HG02642 (cell line): ENCODE data around the gene C6orf132.

Experiments used
- ATAC-seq: cut with Tn5 transposase; IDR thresholded peaks from one replicate; pipeline ENCODE4 v1.9.1; 2021; ENCODE audit warnings: mild to moderate bottlenecking; ENCODE audit not compliant: unreplicated experiment, poor library complexity

C6orf132 gene

DNA sequence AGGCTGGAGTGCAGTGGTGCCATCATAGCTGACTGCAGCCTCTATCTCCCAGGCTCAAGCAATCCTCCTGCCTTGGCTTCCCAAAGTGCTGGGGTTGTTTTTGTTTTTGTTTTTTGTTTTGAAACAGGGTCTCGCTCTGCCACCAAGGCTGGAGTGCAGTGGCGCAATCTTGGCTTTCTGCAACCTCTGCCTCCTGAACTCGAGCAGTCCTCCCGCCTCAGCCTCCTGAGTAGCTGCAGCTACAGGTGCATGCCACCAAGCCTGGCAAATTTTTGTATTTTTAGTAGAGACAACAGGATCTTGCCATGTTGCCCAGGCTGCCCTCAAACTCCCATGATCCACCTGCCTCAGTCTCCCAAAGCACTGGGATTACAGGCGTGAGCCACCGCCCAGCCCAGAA, 4.2 kb downstream of the C6orf132 start:
- ATAC-seq = no peak

DNA sequence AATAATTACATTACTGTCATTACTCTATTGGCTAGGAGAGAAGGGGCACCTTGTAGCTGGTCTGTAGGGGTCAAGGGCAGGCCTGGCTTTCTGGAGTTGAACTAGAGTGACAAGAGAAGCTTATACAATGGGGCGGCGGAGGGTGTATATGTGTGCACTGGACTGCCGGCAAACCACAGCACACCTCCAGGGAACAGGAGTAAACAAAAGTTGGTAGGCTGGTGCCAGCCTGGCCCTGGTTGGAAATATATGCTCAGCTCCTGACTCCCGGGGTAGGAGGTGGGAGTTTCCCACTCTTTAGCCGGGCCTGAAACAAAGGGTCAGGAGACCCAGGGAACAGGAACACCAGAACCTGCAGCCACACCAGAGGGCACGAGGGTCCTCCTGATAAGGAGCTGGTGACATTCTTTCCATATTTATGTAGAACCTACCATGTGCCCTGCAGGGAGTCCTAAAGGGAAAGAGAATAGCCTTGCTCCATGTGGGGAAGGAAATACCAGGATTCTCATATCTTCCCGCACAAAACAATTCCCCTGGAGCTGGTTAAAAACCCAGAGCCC, 5.1 kb downstream of the C6orf132 start:
- no peak for ATAC-seq

DNA sequence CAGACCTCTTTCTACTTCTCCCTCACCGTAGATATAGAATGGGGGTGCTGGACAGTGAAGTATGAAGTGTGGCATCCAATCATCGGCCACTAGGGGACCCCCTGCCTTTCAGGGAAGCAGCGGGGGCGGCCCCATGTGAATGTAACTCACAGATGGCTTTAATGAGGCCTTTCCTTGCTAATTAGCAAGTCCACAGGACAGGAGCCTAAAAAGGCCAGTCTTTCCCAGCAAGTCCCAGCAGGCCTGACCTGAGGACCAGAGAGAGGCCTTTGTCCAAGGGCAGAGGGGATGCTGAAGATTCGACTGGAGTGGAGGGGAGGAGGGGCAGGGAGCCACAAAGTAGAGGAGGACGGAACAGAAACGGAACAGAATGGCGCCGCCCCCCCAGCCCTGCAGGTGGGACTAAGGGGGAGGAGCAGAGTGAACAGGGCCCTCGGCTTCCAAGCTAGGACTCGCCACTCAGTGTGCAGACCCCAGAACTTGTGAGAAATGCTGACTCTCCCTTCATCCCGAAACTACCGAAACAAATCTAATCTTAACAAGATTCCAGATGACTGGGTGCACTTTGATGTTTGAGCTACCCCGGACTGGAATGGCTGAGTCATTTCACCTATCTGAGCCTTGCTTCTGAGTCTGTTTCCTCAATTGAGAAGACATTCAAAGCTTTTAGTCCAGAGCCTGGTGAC, 5.8 kb downstream of the C6orf132 start:
- no peak for ATAC-seq

DNA sequence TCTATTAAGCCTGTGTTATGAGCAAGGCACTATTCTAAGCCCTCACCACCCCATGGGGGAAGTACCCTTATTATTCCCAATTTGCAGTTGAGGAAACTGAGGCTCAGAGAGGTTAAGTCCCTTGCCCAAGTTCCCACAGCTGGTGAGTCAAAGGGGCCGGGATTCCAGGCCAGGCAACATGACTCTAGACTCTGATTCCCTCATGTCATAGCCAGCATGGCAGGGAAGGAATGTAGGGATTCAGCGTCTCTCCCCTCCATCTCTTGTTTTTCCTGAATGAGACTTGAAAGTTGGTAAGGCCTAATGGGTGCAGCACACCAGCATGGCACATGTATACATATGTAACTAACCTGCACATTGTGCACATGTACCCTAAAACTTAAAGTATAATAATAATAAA, 6.7 kb downstream of the C6orf132 start:
- no peak for ATAC-seq

DNA sequence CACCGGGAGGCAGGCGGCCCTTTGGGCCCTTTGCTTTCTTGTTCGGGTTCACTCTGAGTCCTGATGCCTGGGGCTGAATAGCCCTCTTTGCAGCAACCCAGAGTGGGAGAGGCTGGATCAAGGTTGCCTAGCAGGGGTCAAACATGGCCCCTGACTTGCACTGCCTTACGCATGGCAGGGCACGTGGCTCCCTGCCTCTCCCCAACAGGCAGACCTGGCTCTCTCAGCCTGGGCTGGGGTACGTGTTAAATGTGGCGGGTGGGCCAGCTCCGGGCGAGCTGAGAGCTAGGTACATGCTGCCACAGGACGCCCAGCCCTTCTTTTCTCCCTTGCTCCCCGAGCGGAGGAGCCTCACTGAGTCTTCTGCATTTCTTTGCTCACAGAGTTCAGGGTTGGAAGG, 7.3 kb downstream of the C6orf132 start:
- no peak for ATAC-seq

DNA sequence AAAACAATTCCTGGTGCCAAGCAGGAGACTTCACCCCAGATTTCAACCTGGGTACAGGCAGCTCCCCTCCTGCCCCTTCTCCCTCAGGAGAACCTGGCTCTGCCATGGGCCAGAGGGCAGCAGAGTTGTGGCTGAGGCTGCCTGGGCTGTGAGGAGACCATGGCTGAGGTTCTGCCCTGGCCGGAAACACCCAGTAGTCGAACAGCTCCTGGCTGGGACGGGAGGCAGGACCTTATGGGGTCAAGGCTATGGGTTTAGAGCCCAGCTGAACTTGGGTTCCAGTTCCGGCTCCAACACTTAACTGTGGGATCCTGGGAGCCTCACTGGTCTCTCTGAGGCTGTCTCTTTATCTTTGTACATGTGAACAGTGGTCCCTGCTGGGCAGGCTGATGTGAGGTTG, 8.5 kb downstream of the C6orf132 start:
- no peak for ATAC-seq

DNA sequence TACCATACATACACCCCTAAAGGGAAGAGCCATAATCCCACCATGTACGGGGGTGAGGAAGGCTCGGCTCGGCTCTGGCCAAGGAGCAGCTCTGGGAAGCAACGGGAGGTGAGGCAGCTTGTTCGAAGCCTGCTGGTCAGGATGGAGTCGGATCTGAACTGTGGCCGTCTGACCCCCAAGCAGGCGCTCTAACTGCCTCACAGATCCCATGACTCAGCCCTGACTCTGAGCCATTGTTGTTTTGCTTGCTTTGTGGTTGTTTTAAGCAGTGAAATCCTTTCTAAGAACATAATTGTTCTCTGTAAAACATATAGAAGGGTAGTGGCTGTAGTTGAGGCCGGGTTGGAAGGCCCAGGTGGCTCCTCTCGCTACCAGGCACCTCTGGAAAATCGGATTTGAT, 10.9 kb downstream of the C6orf132 start:
- ATAC-seq = no peak

DNA sequence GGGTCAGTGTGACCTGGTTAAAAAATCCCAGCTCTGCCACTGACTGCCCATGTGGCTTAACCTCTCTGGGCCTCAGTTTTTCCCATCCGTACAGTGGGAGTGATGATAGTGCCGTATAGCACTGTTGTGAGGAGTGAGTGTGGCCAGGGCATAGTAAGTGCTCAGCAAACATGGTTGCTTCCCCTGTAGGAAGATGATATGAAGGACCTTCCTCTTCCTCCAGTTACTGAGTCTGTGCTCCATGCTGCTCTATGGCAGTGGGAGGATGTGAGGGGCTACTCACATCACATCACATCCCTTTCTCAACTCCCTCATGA, 13.1 kb downstream of the C6orf132 start:
- no peak for ATAC-seq

DNA sequence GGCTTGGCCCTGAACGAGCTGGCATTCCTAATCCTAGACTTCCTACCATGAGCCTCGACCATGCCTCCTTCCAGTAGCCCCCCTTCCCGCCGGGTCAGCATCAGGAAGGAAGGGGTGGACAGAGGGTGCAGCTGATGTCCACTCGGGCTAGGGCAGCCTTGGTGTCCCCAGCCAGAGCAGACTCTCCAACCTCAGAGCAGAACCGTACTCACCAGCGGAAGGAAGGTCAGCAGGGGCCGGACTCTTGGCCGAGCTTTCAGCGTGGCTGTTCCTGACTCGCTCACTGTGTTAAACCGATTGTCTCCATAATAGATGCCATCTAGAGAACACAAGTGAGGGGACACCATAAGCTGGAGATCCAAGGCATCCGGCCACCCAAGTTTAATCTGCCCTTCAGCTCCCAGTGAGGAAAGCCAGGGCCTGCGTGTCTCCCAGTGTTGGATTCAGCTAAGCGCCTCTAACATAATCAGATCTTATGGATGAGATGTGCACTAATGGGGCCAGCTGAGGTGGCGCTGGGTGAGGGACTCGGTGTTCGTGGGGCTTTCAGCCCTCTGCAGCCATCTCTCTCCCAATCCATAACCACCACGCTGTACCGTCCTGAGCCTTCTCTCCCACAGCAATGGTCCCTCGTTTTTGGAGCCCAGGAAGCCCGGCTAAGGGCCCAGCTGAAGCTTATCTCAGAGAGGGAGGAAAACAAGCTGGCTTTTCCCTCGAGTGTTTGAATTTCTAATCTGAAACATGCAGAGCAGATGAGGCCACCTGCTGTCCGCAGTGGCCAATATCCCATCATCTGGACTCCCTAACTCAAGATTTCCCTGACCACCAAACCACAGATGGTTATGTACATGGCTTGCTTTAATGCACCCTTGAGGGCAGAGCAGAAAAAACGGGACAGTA, 13.7 kb downstream of the C6orf132 start:
- no peak for ATAC-seq

DNA sequence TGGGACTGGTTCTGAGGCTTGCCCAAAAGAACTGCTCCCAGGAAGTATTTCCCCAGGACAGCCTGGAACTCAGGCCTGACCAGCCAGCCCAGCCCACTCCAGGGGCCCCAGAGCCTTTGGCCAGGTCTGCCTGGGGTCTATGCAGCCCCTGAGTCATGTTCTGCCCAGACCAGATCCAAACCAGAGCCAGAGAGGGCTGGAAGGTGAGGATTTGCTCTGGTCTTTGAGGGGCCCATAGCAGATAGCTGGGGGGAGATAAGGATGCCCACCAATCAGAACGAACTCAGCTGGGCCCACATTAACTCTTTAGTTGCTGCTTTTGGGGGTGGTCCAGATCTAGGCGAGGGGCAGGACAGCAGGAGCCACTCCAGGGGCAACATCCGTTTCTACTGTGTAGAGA, 16.8 kb downstream of the C6orf132 start:
- no peak for ATAC-seq

DNA sequence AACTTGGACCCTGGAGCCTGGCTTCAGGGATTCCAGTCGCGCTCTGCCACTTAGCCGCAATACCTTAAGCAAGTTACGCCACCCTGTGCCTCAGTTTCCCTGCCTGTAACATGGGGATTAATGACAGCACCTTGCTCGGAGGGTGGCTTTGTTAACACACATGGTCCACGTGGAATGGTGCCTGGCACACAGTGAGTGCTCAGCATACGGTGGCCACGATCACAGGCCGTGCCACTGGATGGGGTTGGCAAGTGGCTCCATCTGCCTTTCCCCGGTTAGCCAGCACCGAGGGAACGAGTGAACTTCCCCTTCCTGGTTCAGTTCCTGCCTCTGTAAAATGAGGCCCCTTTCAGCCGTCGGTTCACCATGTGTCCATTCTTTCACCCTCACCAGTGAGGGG, 17.2 kb downstream of the C6orf132 start:
- no peak for ATAC-seq

DNA sequence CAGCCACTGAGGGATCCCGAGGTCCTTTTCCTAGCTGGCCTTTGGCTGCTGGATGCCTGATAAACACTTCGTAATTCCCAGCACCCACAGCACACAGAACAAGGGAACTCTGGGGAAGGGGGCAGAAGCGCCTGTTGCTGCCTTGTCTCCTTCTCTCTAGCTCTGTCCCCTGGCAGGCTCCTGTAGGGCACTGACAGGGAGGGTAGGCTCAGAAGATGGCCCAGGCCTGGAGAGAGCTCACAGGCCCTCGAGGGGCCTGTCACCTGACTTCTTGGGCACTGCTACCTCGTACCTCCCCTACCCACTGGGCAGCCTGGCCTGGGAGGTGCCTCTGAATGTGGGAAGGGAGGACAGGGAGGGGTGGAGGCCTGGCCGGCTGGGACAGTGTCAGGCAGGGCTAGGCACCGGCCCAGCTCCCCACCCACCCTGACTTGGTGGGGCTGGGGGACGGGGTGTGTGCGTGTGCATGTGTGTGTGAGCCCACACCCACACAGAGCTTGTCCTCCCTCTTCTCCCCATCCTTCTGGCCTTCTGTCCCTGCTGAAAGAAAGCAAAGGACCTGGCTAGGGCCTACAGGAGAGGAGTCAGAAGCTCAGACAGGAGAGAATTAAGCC, 18.1 kb downstream of the C6orf132 start:
- ATAC-seq = no peak

DNA sequence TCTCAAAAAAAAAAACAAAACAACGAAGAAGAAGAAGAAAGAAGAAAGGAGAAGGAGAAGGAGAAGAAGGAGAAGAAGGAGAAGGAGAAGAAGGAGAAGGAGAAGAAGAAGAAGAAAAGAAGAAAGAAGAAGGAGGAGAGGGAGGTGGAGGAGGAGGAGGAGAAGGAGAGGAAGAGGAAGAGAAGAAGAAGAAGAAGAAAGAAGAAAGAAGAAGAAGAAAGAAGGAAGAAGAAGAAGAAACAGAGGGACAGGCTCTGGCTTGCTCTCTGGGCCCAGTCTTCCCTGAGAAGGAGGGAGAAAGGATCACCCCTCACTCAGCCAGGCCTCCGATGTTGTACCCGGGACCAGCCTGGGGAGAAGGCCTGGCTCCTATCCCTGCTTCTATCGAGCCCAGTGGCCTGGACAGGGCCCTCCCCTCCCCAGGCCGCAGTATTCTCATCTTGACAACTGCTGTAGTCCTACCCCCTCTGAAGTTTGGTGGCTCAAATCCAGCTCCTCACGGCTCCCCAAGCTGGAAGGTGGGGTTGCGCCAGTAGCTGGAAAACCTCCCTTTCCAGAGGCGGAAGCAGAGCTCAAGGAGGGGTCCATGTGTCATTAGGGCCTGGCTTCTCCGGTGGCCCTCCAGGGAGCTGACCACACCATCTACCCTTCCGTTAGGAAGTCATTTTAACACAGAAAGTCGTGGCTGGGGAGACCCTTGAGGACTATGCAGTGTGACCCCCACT, 18.9 kb downstream of the C6orf132 start:
- no peak for ATAC-seq

DNA sequence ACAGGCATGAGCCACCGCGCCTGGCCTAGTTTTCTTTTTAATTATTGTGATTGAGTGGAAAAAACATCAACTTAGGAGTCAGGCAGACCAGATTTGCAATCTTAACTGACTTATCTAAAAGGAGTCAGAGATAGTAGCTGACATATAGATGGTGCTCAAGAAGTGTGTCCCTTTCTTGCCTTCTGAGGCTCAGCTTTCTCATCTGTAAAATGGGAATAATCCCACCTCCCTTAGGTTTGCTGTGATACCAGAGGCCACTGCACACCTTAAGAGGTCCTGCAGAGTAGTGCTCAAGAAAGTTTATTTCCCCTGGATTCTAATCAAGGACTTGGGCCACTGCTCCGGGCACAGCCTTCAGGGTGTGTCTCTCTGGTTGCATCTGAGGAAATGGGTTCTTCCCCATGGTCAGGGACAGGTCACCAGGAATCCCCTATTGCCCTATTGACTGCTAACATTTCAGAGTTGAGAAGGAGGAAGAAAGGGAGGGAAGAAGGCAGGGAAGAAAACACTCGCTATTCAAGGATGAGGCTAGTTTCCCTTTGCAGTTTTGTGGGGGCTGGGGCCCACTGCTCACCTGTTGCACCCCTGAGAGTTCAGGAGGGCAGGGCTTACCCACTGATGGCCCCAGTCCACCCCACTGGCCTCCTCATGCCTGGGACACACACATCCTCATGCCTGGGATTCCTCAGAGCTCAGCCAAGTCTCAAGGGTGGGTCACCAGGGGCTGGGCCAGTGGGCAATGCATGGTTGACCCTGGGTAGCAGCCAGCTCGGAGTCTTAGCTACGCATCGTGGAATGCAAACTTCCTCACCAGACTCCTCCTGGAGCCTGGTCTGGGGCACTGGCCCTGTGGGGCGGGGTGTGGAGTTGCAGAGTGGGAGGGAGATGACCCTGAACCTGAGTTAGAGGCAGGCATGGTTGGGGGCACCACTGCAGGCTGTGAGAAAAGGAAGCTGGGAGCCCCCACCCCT, 21.2 kb downstream of the C6orf132 start:
- no peak for ATAC-seq

DNA sequence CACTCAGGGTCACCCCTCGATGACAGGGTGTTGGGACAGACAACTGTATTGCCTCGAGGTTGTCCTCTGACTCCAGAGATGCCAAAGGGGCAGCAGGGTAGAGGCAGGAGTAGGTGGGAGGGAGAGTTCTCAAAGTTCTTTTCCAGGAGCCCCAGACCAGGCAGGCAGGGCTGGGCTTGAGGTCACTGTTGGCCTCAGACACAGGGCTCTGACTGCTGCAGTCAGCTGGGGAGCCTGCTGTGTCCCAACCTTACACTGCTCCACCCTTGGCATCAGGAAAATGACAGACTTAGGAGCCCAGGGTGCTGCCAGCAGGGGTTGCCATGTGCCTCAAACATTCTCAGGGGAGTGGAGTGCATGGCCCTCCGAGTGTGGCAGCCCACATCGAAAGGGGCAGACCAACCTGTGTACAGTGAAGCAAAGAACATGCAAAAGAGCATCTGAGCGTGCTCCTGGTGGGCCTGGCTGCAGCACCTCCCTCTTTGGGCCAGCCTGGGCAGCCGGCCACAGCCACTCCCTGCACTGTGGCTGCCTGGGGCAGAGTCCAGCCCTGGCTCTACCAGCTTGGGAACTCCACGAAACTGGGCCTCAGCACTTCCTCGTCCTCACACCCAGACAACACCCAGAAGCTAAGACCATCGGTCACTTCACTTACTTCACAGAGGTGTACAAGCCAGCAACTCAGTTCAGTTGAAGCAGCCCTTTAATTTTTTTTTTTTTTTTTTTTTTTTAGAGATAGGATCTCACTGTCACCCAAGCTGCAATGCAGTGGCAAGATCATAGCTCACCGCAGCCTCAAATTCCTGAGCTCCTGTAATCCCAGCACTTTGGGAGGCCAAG, 24.0 kb downstream of the C6orf132 start:
- ATAC-seq = no peak

DNA sequence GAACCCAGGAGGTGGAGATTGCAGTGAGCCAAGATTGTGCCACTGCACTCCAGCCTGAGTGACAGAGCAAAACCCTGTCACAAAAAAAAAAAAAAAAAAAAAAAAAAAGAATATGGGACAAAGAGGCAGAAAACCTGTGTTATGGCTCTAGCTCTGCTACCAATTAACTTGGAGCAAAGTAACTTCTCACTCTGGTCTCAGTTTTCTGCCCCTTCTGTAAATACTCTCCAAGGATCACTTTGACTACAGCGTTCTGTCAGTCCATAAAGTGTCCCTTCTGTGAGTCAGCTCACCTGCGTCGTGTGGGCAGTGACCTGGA, 24.6 kb downstream of the C6orf132 start:
- no peak for ATAC-seq

DNA sequence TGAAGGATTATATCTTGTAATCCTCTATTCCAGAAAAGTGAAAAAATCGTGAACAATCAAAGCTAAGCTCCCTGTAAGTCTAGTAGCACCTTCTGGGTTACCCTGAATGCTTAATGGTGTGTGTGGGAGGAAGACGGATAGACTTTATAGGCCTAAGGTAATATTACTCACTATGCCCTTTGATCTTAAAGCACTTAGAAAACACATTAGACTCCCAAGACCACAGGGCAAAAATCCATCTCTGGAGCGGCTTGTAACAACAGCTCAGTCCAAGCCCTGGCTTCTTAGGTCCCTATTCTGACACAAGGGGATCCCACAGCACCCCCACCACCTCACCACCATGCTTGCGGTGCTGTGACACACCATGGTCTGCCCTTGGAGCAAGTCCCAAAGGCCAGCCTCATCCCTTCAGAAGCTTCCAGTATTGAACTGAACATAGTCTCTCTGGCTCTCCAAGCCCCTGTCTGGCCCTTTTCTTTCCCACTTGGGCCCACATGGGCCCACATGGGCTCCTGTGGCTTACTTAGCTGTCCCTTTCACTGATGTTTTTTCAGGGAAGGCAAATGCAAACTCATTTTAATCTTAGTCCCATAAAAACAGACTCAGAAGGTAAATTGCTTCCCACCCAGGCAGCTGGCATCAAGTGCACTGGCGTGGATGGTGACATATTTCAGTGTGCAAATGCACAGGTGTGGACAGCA, 28.3 kb downstream of the C6orf132 start:
- no peak for ATAC-seq

DNA sequence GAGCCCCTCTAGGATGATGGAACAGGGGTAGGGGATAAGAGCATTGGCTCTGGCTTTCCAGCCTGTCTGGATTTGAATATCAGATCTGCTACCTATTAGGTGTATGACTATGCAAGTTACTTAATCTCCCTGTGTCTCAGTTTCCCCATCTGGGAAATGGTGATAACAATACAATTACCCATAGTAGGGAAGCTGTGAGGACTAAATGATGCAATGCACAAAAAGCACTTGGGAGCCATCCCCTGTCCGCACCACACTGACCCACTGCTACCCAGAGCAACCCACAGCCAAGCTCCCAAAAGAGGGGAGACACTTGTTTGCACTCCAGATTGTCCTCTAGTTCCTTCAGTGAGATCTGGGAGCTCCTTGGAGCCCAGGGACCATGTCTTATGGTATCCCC, 30.1 kb downstream of the C6orf132 start:
- no peak for ATAC-seq
